Prostate gland (tissue), 2 donors: Measurements from ENCODE around the gene STAT3. TPM values are rescaled to one million over a fixed set of nuclear protein-coding genes. Genes with fewer than 3 reads are reported as not detected.

Experiments used
- DNase-seq: peaks from one replicate; pipeline ENCODE4 v3.0.0-alpha.2; 2019; ENCODE audit warnings: low spot score
- H3K27ac ChIP-seq, 2 donors: fragments of 200-600 bp; sonication (generic); 2 replicates each; pipeline ENCODE4 v1.5.1; 2017 to 2019
- H3K27me3 ChIP-seq: fragments of 200-600 bp; sonication (generic); replicated peaks from 2 replicates; pipeline ENCODE4 v1.5.1; 2019; ENCODE audit not compliant: insufficient read depth
- H3K36me3 ChIP-seq, 2 donors: fragments of 200-600 bp; sonication (generic); 1 replicate in 1 of 2; 2 replicates in 1 of 2; pipeline versions ENCODE4 v1.5.1 to v1.8.1; 2017 to 2019
- H3K4me1 ChIP-seq: fragments of 200-600 bp; sonication (generic); replicated peaks from 2 replicates; pipeline ENCODE4 v1.5.1; 2019
- H3K4me3 ChIP-seq, 2 donors: fragments of 200-600 bp; sonication (generic); 2 replicates each; pipeline ENCODE4 v1.5.1; 2017 to 2019
- H3K9me3 ChIP-seq: fragments of 200-600 bp; sonication (generic); 2 replicates; pipeline ENCODE4 v1.5.1; 2017
- CTCF ChIP-seq, 4 experiments: fragments of 200-600 bp in 2 of 4; fragments of 450-650 bp in 2 of 4; sonication (generic) in 2 of 4; IDR thresholded peaks; 1 replicate in 3 of 4; 2 replicates in 1 of 4; pipeline ENCODE4 v1.5.1; 2016 to 2019; ENCODE audit warnings: antibody characterized with exemption in 4 of 4, mild to moderate bottlenecking in 2 of 4, moderate library complexity in 2 of 4
- POLR2A ChIP-seq: fragments of 450-650 bp; IDR thresholded peaks from one replicate; pipeline ENCODE4 v1.6.1; 2016; ENCODE audit warnings: antibody characterized with exemption, mild to moderate bottlenecking
- POLR2AphosphoS5 ChIP-seq: sonication (generic); formaldehyde crosslinking; IDR thresholded peaks from one replicate; pipeline ENCODE4 v1.6.1; 2017; ENCODE audit warnings: antibody characterized with exemption
- WGBS: methylation state at CpG from one replicate; pipeline ENCODE4 v1.1.5; 2018; 5-methylcytosine and 5-hydroxymethylcytosine counted together
- intact Hi-C: fragments of 100-400 bp; cut with DNase I; formaldehyde crosslinking; loops from one replicate; pipeline ENCODE4 v1.14.2; 2022
- total RNA-seq, 2 donors: library from RNA; depleted of rRNA; stranded (reverse); fragments of >200 nt; gene quantifications; one replicate each; pipeline ENCODE4 v1.1.0, GENCODE V29; 2016

Gene STAT3
- total RNA-seq, 2 donors from 2014 or later: 188 to 230 TPM

GRCh38 chr17:42381898-42382297 is 6.3 kb downstream of the STAT3 start:
- TF ChIP-seq CTCF (IDR thresholded peaks at IDR 0.05) (no peak), POLR2A (no peak), POLR2AphosphoS5 (no peak)
- H3K4me1 ChIP-seq: peaks cover 8% of the 10 kb centered on the region
- H3K9me3 ChIP-seq: no peaks in the 10 kb centered on the region
- no peak for DNase-seq
- H3K36me3 ChIP-seq: no peaks in the 10 kb centered on the region
- H3K4me3 ChIP-seq: no peak overlapping the region
- WGBS: 87% methylated on average over 3 of the region's 3 CpGs
- no peaks in the 10 kb centered on the region for H3K27me3 ChIP-seq
- no peak overlapping the region for H3K27ac ChIP-seq
- intact Hi-C loops: no loop called here

- Histone ChIP-seq H3K27ac (no peak overlapping the region), H3K36me3 (no peaks in the 10 kb centered on the region), H3K4me3 (no peak overlapping the region), H3K27me3 (no peaks in the 10 kb centered on the region), H3K4me1 (peaks cover 8% of the 10 kb centered on the region), H3K9me3 (no peaks in the 10 kb centered on the region)
- intact Hi-C loops: no loop called here
- no peak for TF ChIP-seq POLR2AphosphoS5
- TF ChIP-seq POLR2A: no peak
- no peak for TF ChIP-seq CTCF (IDR thresholded peaks at IDR 0.05)
- DNase-seq: no peak
- WGBS: 85% methylated on average over 3 of the region's 3 CpGs
Measured at GRCh38 chr17:42380935-42381334, 7.3 kb downstream of the STAT3 start.

- peak overlapping the region; percentile 65 to 72 for H3K27ac ChIP-seq
- WGBS: 3% methylated on average over 6 of the region's 6 CpGs
- no peaks in the 10 kb centered on the region for H3K9me3 ChIP-seq
- peak; percentile 60 for TF ChIP-seq POLR2AphosphoS5
- TF ChIP-seq CTCF (IDR thresholded peaks at IDR 0.05): no peak
- no peak for TF ChIP-seq POLR2A
- peak overlapping the region; percentile 2 to 28 for H3K4me3 ChIP-seq
- peaks cover 10% of the 10 kb centered on the region for H3K4me1 ChIP-seq
- intact Hi-C loops: no loop called here
- no peaks in the 10 kb centered on the region for H3K27me3 ChIP-seq
- no peaks in the 10 kb centered on the region for H3K36me3 ChIP-seq
- DNase-seq: no peak
Measured at GRCh38 chr17:42378959-42379594, 9.2 kb downstream of the STAT3 start.

GRCh38 chr17:42378359-42378958 is 9.8 kb downstream of the STAT3 start:
- Histone ChIP-seq H3K36me3 (no peaks in the 10 kb centered on the region), H3K27me3 (no peaks in the 10 kb centered on the region), H3K27ac (peak overlapping the region; percentile 65 to 72), H3K4me1 (peaks cover 10% of the 10 kb centered on the region), H3K9me3 (no peaks in the 10 kb centered on the region), H3K4me3 (peak overlapping the region; percentile 2 to 28)
- intact Hi-C loops: no loop called here
- TF ChIP-seq POLR2A (no peak), CTCF (IDR thresholded peaks at IDR 0.05) (no peak), POLR2AphosphoS5 (no peak)
- 42% methylated on average over 10 of the region's 10 CpGs for WGBS
- no peak for DNase-seq

GRCh38 chr17:42373896-42374295 is 14.3 kb downstream of the STAT3 start:
- H3K4me1 ChIP-seq: peaks cover 2% of the 10 kb centered on the region
- H3K36me3 ChIP-seq: no peaks in the 10 kb centered on the region
- DNase-seq: no peak
- H3K9me3 ChIP-seq: no peaks in the 10 kb centered on the region
- H3K27ac ChIP-seq: no peak overlapping the region
- no peaks in the 10 kb centered on the region for H3K27me3 ChIP-seq
- WGBS: 93% methylated on average over 1 of the region's 1 CpG
- intact Hi-C loops: no loop called here
- H3K4me3 ChIP-seq: no peak overlapping the region
- TF ChIP-seq POLR2AphosphoS5: no peak
- no peak for TF ChIP-seq POLR2A
- TF ChIP-seq CTCF (IDR thresholded peaks at IDR 0.05): no peak
